Suprapubic skin (tissue), 3 donors: ENCODE results near the gene PADI4.

Source experiments
- CTCF ChIP-seq, 2 donors: fragments of 200-600 bp in 1 of 2; fragments of 450-650 bp in 1 of 2; sonication (generic) in 1 of 2; IDR thresholded peaks; one replicate each; pipeline ENCODE4 v1.5.1; 2016 to 2019; ENCODE audit warnings: antibody characterized with exemption in 2 of 2, mild to moderate bottlenecking in 1 of 2, moderate library complexity in 1 of 2
- POLR2A ChIP-seq, 2 donors: fragments of 450-650 bp; IDR thresholded peaks; one replicate each; pipeline ENCODE4 v1.6.1; 2017; ENCODE audit warnings: antibody characterized with exemption in 2 of 2, mild to moderate bottlenecking in 2 of 2, moderate library complexity in 2 of 2

- TF ChIP-seq POLR2A (IDR thresholded peaks at IDR 0.05) = no peak
- peak in 1 of 2 donors; percentile 24 for TF ChIP-seq CTCF (IDR thresholded peaks at IDR 0.05)
These were observed 62.6 kb downstream of the PADI4 start for GRCh38 chr1:17370618-17371017.
